HEK293T (cell line): ENCODE measurements around the gene LINGO4.

Experiments used
- ARNT ChIP-seq: fragments of 450-650 bp; IDR thresholded peaks from 2 replicates; pipeline ENCODE4 v1.6.1; 2017; ENCODE audit warnings: mild to moderate bottlenecking
- BHLHE40 ChIP-seq: fragments of 450-650 bp; IDR thresholded peaks from 2 replicates; pipeline ENCODE4 v1.6.1; 2016; ENCODE audit warnings: mild to moderate bottlenecking, moderate library complexity, borderline replicate concordance
- ELF4 ChIP-seq: fragments of 450-650 bp; IDR thresholded peaks from 2 replicates; pipeline ENCODE4 v1.6.1; 2017; ENCODE audit warnings: antibody characterized with exemption
- FOXA1 ChIP-seq: fragments of 450-650 bp; IDR thresholded peaks from 2 replicates; pipeline ENCODE4 v1.6.1; 2016; ENCODE audit warnings: mild to moderate bottlenecking
- FOXK2 ChIP-seq: fragments of 450-650 bp; IDR thresholded peaks from 2 replicates; pipeline ENCODE4 v1.6.1; 2016; ENCODE audit warnings: mild to moderate bottlenecking
- FOXM1 ChIP-seq: fragments of 450-650 bp; IDR thresholded peaks from 2 replicates; pipeline ENCODE4 v1.6.1; 2017; ENCODE audit warnings: mild to moderate bottlenecking, borderline replicate concordance
- HDGF ChIP-seq: fragments of 450-650 bp; IDR thresholded peaks from 2 replicates; pipeline ENCODE4 v1.6.1; 2017; ENCODE audit warnings: antibody characterized with exemption, borderline replicate concordance
- L3MBTL2 ChIP-seq: fragments of 450-650 bp; conservative IDR thresholded peaks from 2 replicates; pipeline ENCODE4 v1.6.1; 2016; ENCODE audit warnings: mild to moderate bottlenecking
- NFRKB ChIP-seq: fragments of 450-650 bp; IDR thresholded peaks from 2 replicates; pipeline ENCODE4 v1.6.1; 2016; ENCODE audit warnings: mild to moderate bottlenecking, moderate library complexity
- SP1 ChIP-seq: fragments of 450-650 bp; IDR thresholded peaks from 2 replicates; pipeline ENCODE4 v1.6.1; 2017
- SUZ12 ChIP-seq: fragments of 450-650 bp; IDR thresholded peaks from 2 replicates; pipeline ENCODE4 v1.6.1; 2016; ENCODE audit warnings: mild to moderate bottlenecking
- TARDBP ChIP-seq: fragments of 450-650 bp; IDR thresholded peaks from 2 replicates; pipeline ENCODE4 v1.6.1; 2016
- ZNF384 ChIP-seq: fragments of 450-650 bp; IDR thresholded peaks from 2 replicates; pipeline ENCODE4 v1.6.1; 2016
- TF ChIP-seq, protein P1 (sequence below): fragments of 450-650 bp; IDR thresholded peaks from 2 replicates; pipeline ENCODE4 v1.6.1; 2016

GRCh38 chr1:151760597-151761385, 44.4 kb downstream of the LINGO4 start:
- TF ChIP-seq NFRKB (no peak), ZNF384 (no peak), FOXA1 (no peak), BHLHE40 (no peak), SUZ12 (no peak), FOXM1 (no peak), TARDBP (no peak), HDGF (no peak), L3MBTL2 (no peak), SP1 (no peak), ELF4 (no peak), FOXK2 (no peak), ARNT (no peak)
- TF ChIP-seq, protein P1, sequence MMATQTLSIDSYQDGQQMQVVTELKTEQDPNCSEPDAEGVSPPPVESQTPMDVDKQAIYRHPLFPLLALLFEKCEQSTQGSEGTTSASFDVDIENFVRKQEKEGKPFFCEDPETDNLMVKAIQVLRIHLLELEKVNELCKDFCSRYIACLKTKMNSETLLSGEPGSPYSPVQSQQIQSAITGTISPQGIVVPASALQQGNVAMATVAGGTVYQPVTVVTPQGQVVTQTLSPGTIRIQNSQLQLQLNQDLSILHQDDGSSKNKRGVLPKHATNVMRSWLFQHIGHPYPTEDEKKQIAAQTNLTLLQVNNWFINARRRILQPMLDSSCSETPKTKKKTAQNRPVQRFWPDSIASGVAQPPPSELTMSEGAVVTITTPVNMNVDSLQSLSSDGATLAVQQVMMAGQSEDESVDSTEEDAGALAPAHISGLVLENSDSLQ: no peak
